Activated CD8-positive, alpha-beta T cell treated with anti-CD3 and anti-CD28 coated beads, Interleukin-2, amount 10 ng/mL, durations not matched to agents 7 days and 5 days (primary cell): ENCODE data around the gene CAMK2G. TPM values are rescaled to one million over a fixed set of nuclear protein-coding genes. Genes with fewer than 3 reads are reported as not detected.

Experiments used
- ATAC-seq: fragments of 150-1000 bp; cut with Tn5 transposase; one replicate; pipeline ENCODE4 v1.10.0; 2021; ENCODE audit warnings: moderate library complexity
- CTCF ChIA-PET: fragments of 350-600 bp; sonication (Branson Sonifier 250); formaldehyde crosslinking; loops from one replicate; lab custom pipeline; 2021; ENCODE audit warnings: antibody characterized with exemption; lab: Charles Lee
- POLR2A ChIA-PET: fragments of 350-600 bp; sonication (Branson Sonifier 250); formaldehyde crosslinking; loops from one replicate; lab custom pipeline; 2021; ENCODE audit warnings: antibody characterized with exemption; lab: Charles Lee
- DNase-seq: peaks from one replicate; pipeline ENCODE4 v3.0.0-alpha.2; 2020
- H3K27ac Mint-ChIP-seq: one replicate; pipeline ENCODE4 v1.8.0; 2021; ENCODE audit warnings: mild to moderate bottlenecking, mixed read lengths
- H3K27me3 Mint-ChIP-seq: one replicate; pipeline ENCODE4 v1.8.0; 2021; ENCODE audit warnings: low read depth, mixed read lengths
- H3K36me3 Mint-ChIP-seq: one replicate; pipeline ENCODE4 v1.8.0; 2021; ENCODE audit warnings: low read depth, mixed read lengths
- H3K4me1 Mint-ChIP-seq: one replicate; pipeline ENCODE4 v1.8.0; 2021; ENCODE audit warnings: low read depth, mixed read lengths
- H3K4me3 Mint-ChIP-seq: one replicate; pipeline ENCODE4 v1.8.0; 2021; ENCODE audit warnings: mild to moderate bottlenecking, mixed read lengths
- H3K9me3 Mint-ChIP-seq: one replicate; pipeline ENCODE4 v1.8.0; 2022; ENCODE audit warnings: mixed read lengths; ENCODE audit not compliant: insufficient read depth
- total RNA-seq, 2 experiments: library from RNA; stranded (reverse); gene quantifications; one replicate each; pipeline ENCODE4 v1.2.3, GENCODE V29; 2021

CAMK2G gene
- total RNA-seq, 2 experiments from 2014 or later, result 43.2 to 48.4 TPM

GRCh38 chr10:73877533-73878160, 3.3 kb upstream of the CAMK2G start:
- DNase-seq (no peak), ATAC-seq (no peak)
- POLR2A ChIA-PET, result interaction anchor here (0.6 kb wide), 1 partner anchor 27 kb away, joined by 4 read pairs; no protein-coding TSS in a partner anchor
- H3K4me3 Mint-ChIP-seq, result no peak overlapping the region
- peaks cover 8% of the 10 kb centered on the region for H3K36me3 Mint-ChIP-seq
- CTCF ChIA-PET, result interaction anchor here (0.8 to 8.2 kb wide), 8 partner anchors 9 to 199 kb away, joined by 3 to 431 read pairs (median 27); a partner anchor contains a TSS
- no peaks in the 10 kb centered on the region for H3K9me3 Mint-ChIP-seq
- H3K27ac Mint-ChIP-seq, result no peak overlapping the region
- peaks cover 61% of the 10 kb centered on the region for H3K4me1 Mint-ChIP-seq
- peaks cover 6% of the 10 kb centered on the region for H3K27me3 Mint-ChIP-seq

- H3K27ac Mint-ChIP-seq, result no peak overlapping the region
- DNase-seq (no peak), ATAC-seq (no peak)
- H3K36me3 Mint-ChIP-seq, result peaks cover 14% of the 10 kb centered on the region
- POLR2A ChIA-PET, result no interaction called here
- H3K4me3 Mint-ChIP-seq, result no peak overlapping the region
- H3K27me3 Mint-ChIP-seq, result peaks cover 6% of the 10 kb centered on the region
- peaks cover 67% of the 10 kb centered on the region for H3K4me1 Mint-ChIP-seq
- no peaks in the 10 kb centered on the region for H3K9me3 Mint-ChIP-seq
- CTCF ChIA-PET, result interaction anchor here (0.6 to 8.2 kb wide), 7 partner anchors 15 to 358 kb away, joined by 3 to 431 read pairs (median 4); no protein-coding TSS in a partner anchor
Observed at GRCh38 chr10:73876971-73877370, 2.6 kb upstream of the CAMK2G start.

GRCh38 chr10:73876566-73876965, 2.2 kb upstream of the CAMK2G start:
- no peaks in the 10 kb centered on the region for H3K9me3 Mint-ChIP-seq
- CTCF ChIA-PET, result interaction anchor here (0.6 to 8.2 kb wide), 6 partner anchors 15 to 358 kb away, joined by 3 to 431 read pairs (median 4); no protein-coding TSS in a partner anchor
- POLR2A ChIA-PET, result no interaction called here
- peaks cover 71% of the 10 kb centered on the region for H3K4me1 Mint-ChIP-seq
- no peak overlapping the region for H3K4me3 Mint-ChIP-seq
- peaks cover 3% of the 10 kb centered on the region for H3K27me3 Mint-ChIP-seq
- H3K27ac Mint-ChIP-seq, result no peak overlapping the region
- no peak for DNase-seq
- H3K36me3 Mint-ChIP-seq, result peaks cover 17% of the 10 kb centered on the region
- no peak for ATAC-seq

- no peak for DNase-seq
- peaks cover 2% of the 10 kb centered on the region for H3K27me3 Mint-ChIP-seq
- H3K9me3 Mint-ChIP-seq, result no peaks in the 10 kb centered on the region
- H3K27ac Mint-ChIP-seq, result peak overlapping the region; percentile 35
- no peak for ATAC-seq
- POLR2A ChIA-PET, result no interaction called here
- peaks cover 21% of the 10 kb centered on the region for H3K36me3 Mint-ChIP-seq
- H3K4me3 Mint-ChIP-seq, result no peak overlapping the region
- peaks cover 76% of the 10 kb centered on the region for H3K4me1 Mint-ChIP-seq
- CTCF ChIA-PET, result interaction anchor here (7.7 to 8.2 kb wide), 2 partner anchors 15 to 28 kb away, joined by 228 to 431 read pairs; no protein-coding TSS in a partner anchor
Observed at GRCh38 chr10:73876157-73876556, 1.8 kb upstream of the CAMK2G start.

GRCh38 chr10:73875139-73875475, 752 bp upstream of the CAMK2G start:
- Mint-ChIP-seq H3K36me3 (peaks cover 31% of the 10 kb centered on the region), H3K27ac (peak overlapping the region; percentile 87), H3K9me3 (no peaks in the 10 kb centered on the region), H3K4me3 (peak overlapping the region; percentile 82), H3K27me3 (no peaks in the 10 kb centered on the region), H3K4me1 (peaks cover 79% of the 10 kb centered on the region)
- ChIA-PET CTCF (interaction anchor here (0.6 to 8.2 kb wide), 4 partner anchors 11 to 66 kb away, joined by 3 to 431 read pairs (median 119); no protein-coding TSS in a partner anchor), POLR2A (interaction anchor here (0.6 to 2.4 kb wide), 8 partner anchors 10 to 131 kb away, joined by 3 to 14 read pairs (median 4); partner anchors contain the start of gene SEC24C)
- peak; percentile 62 for DNase-seq
- peak; percentile 43 for ATAC-seq

GRCh38 chr10:73873838-73874215, 528 bp downstream of the CAMK2G start:
- DNase-seq (no peak), ATAC-seq (peak; percentile 6)
- H3K9me3 Mint-ChIP-seq, result no peaks in the 10 kb centered on the region
- H3K4me1 Mint-ChIP-seq, result peaks cover 68% of the 10 kb centered on the region
- peak overlapping the region; percentile 76 for H3K4me3 Mint-ChIP-seq
- peaks cover 35% of the 10 kb centered on the region for H3K36me3 Mint-ChIP-seq
- H3K27me3 Mint-ChIP-seq, result no peaks in the 10 kb centered on the region
- no peak overlapping the region for H3K27ac Mint-ChIP-seq
- POLR2A ChIA-PET, result interaction anchor here (0.6 to 2.4 kb wide), 3 partner anchors 8 to 24 kb away, joined by 3 to 14 read pairs (median 8); no protein-coding TSS in a partner anchor
- CTCF ChIA-PET, result interaction anchor here (1.8 to 8.2 kb wide), 3 partner anchors 12 to 25 kb away, joined by 10 to 431 read pairs (median 228); no protein-coding TSS in a partner anchor

GRCh38 chr10:73873142-73873837, 1.1 kb downstream of the CAMK2G start:
- no peak for DNase-seq
- Mint-ChIP-seq H3K36me3 (peaks cover 35% of the 10 kb centered on the region), H3K4me3 (peak overlapping the region; percentile 80), H3K4me1 (peaks cover 69% of the 10 kb centered on the region), H3K27ac (peak overlapping the region; percentile 69), H3K27me3 (no peaks in the 10 kb centered on the region), H3K9me3 (no peaks in the 10 kb centered on the region)
- ChIA-PET POLR2A (interaction anchor here (0.6 to 2.4 kb wide), 3 partner anchors 8 to 14 kb away, joined by 3 to 14 read pairs (median 8); no protein-coding TSS in a partner anchor), CTCF (interaction anchor here (1.1 to 8.2 kb wide), 3 partner anchors 12 to 25 kb away, joined by 3 to 431 read pairs (median 228); no protein-coding TSS in a partner anchor)
- no peak for ATAC-seq

GRCh38 chr10:73872190-73872710, 2.1 kb downstream of the CAMK2G start:
- Mint-ChIP-seq H3K36me3 (peaks cover 35% of the 10 kb centered on the region), H3K27me3 (no peaks in the 10 kb centered on the region), H3K9me3 (no peaks in the 10 kb centered on the region), H3K4me3 (peak overlapping the region; percentile 80), H3K27ac (no peak overlapping the region), H3K4me1 (peaks cover 74% of the 10 kb centered on the region)
- ATAC-seq, result no peak
- no peak for DNase-seq
- CTCF ChIA-PET, result interaction anchor here (1.1 kb wide), 1 partner anchor 21 kb away, joined by 3 read pairs; no protein-coding TSS in a partner anchor
- POLR2A ChIA-PET, result interaction anchor here (0.6 to 0.9 kb wide), 2 partner anchors 13 to 26 kb away, joined by 3 read pairs; no protein-coding TSS in a partner anchor

- Mint-ChIP-seq H3K27ac (peak overlapping the region; percentile 47), H3K4me1 (peaks cover 74% of the 10 kb centered on the region), H3K4me3 (no peak overlapping the region), H3K9me3 (no peaks in the 10 kb centered on the region), H3K27me3 (no peaks in the 10 kb centered on the region), H3K36me3 (peaks cover 39% of the 10 kb centered on the region)
- CTCF ChIA-PET, result interaction anchor here (1.1 kb wide), 1 partner anchor 20 kb away, joined by 3 read pairs; no protein-coding TSS in a partner anchor
- ATAC-seq (no peak), DNase-seq (no peak)
- POLR2A ChIA-PET, result interaction anchor here (0.9 kb wide), 1 partner anchor 25 kb away, joined by 3 read pairs; no protein-coding TSS in a partner anchor
Observed at GRCh38 chr10:73871295-73872189, 2.8 kb downstream of the CAMK2G start.

GRCh38 chr10:73868655-73869195, 5.6 kb downstream of the CAMK2G start:
- H3K36me3 Mint-ChIP-seq, result peaks cover 62% of the 10 kb centered on the region
- no peaks in the 10 kb centered on the region for H3K27me3 Mint-ChIP-seq
- H3K4me3 Mint-ChIP-seq, result no peak overlapping the region
- peak overlapping the region; percentile 5 for H3K27ac Mint-ChIP-seq
- peaks cover 85% of the 10 kb centered on the region for H3K4me1 Mint-ChIP-seq
- ChIA-PET CTCF (interaction anchor here (1.6 to 8.0 kb wide), 2 partner anchors 17 to 19 kb away, joined by 4 to 86 read pairs; no protein-coding TSS in a partner anchor), POLR2A (no interaction called here)
- H3K9me3 Mint-ChIP-seq, result no peaks in the 10 kb centered on the region
- ATAC-seq, result no peak
- no peak for DNase-seq
